ENCODE data around the gene LIN52.

The LIN52 gene

DNA sequence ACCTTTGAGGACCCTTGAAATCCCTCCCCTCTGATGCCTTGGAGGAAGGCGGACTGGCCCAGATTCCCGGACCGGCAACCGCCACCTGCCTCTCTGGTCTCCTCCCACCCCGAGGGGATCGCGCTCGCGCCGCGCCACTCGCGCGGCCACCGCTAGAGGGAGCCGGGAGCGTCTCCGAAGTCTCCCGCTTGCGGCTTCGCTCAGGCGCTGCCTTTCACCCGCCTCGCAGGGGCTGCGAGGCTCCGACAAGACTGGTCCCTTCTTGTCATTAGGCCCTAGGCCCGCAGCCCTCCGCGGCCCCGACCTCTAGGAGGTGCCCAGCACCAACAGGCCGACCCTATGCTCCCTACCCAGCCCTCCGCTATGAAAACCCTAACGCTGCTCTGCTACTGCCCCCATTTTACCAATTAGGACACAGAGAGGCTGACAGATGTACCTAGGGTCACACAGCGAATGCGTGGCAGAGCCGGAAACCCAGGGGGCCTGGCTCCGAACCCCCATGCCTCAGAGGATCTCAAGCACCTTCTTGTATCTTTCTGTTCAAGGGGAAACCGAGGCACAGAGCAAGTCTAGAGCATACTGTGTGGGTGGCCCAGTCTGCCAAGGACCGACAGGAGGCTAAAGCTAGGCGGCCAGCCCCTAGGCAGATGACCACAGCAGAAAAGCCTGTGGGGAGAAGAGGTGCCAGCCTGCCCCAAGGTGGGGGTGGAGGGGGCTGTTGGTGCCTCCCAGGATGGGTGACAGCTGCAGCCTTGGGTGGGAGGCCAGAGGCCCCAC is 133.1 kb downstream of the LIN52 start:
- Histone ChIP-seq H3K36me3 (ENCODE audit: control insufficient read depth, insufficient read depth, low read length, severe bottlenecking) (no peaks in the 10 kb centered on the region), H3K9me3 (ENCODE audit: control insufficient read depth, low read length) (no peaks in the 10 kb centered on the region), H3K27me3 (replicated peaks; ENCODE audit: control insufficient read depth, insufficient read depth, low read length) (peaks cover 43% of the 10 kb centered on the region), H3K9ac (ENCODE audit: low read length) (no peak overlapping the region), H3K4me1 (ENCODE audit: control insufficient read depth, insufficient read depth, low read length) (no peaks in the 10 kb centered on the region), H3K4me3 (ENCODE audit: low read length) (no peak overlapping the region)
- peak; percentile 75 for DNase-seq (ENCODE audit: low read depth)

DNA sequence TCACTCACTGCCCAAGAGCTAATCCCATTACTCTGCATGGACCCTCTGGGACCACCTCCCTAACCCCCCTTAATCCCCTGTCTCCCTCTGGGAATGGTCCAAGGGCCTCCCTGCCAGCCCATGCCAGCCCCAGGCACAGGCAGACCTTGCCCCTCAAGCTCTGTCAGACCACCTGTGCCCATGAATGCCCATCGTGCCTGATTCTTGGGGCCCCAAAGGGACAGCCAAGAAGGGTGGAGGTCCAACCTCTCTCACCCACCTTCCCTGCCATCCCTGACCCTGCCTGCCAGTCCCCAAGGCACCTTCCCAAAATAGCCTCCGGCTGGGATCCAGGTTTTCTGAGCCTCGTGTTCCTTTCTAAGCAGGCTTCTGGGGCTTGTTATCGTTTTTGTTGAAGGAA is 133.7 kb downstream of the LIN52 start:
- Histone ChIP-seq H3K27me3 (replicated peaks; ENCODE audit: control insufficient read depth, insufficient read depth, low read length) (peaks cover 43% of the 10 kb centered on the region), H3K36me3 (ENCODE audit: control insufficient read depth, insufficient read depth, low read length, severe bottlenecking) (no peaks in the 10 kb centered on the region), H3K9ac (ENCODE audit: low read length) (no peak overlapping the region), H3K9me3 (ENCODE audit: control insufficient read depth, low read length) (no peaks in the 10 kb centered on the region), H3K4me3 (ENCODE audit: low read length) (no peak overlapping the region), H3K4me1 (ENCODE audit: control insufficient read depth, insufficient read depth, low read length) (no peaks in the 10 kb centered on the region)
- no peak for DNase-seq (ENCODE audit: low read depth)

DNA sequence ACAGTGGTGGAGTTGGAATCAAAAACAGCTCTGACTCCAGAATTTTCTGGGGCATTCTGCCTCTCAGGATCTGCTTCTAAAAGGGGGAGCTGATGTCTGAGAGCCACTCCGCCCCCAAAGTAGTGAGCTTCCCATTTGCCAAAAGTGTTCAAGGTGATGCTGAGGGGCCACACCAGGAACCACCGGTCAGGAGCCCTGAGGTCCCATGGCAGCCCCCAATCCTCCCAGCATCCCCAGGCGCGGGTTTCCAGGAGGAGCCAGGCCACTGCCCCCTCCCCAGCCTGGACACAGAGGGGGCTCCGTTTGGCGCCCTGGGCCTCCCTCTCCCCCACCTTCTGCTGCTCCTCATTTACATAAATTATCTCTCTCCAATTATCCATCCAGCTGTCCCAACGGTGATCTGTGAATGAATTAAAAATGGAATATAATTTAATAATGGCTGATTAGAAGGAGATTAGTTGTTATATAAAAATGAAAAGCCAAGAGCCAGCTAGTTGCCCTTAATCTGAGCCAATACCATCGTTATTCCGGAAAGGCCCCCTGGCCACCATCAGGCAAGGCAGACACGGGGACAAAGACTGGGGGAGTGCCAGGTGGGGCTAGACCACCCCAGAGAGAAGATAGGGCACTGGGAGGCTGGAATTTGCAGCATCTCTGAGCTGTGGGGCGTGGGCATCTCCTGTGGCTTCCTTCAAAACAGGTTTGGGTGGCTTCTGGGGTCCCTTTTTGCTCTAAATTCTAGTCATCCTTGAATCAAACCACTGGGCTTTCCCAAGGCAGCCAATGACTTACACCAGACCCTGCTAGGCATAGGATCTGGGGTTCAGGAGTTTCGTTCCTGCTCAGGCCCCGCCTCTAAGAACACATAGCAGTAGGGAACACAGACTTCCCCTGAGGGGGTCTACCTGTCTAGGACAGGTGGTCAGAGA is 134.8 kb downstream of the LIN52 start:
- DNase-seq (ENCODE audit: low read depth), result no peak
- H3K9ac ChIP-seq (ENCODE audit: low read length), result no peak overlapping the region
- H3K27me3 ChIP-seq (replicated peaks; ENCODE audit: control insufficient read depth, insufficient read depth, low read length), result peaks cover 45% of the 10 kb centered on the region
- H3K4me1 ChIP-seq (ENCODE audit: control insufficient read depth, insufficient read depth, low read length), result no peaks in the 10 kb centered on the region
- H3K4me3 ChIP-seq (ENCODE audit: low read length), result no peak overlapping the region
- no peaks in the 10 kb centered on the region for H3K9me3 ChIP-seq (ENCODE audit: control insufficient read depth, low read length)
- H3K36me3 ChIP-seq (ENCODE audit: control insufficient read depth, insufficient read depth, low read length, severe bottlenecking), result no peaks in the 10 kb centered on the region

DNA sequence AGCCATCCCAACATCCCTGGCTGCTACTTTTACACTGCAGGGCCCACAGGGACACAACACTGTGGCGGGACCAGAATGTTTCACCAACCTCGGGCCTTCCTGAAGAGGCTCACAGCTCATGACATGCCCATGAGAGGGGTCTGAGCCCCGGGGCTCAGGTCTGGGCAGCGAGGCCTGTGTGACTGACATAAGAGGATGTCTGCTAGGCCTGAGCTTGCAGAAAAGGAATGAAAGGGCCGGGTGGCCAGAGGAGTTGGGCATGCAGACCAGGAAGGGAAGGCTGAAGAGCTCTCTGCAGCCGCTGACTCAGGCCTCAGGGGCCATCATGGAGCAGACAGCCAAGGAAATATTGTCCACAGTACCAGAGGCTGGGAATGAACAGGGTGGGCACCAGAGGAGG is 136.2 kb downstream of the LIN52 start:
- DNase-seq (ENCODE audit: low read depth), result no peak
- H3K4me3 ChIP-seq (ENCODE audit: low read length), result no peak overlapping the region
- H3K27me3 ChIP-seq (replicated peaks; ENCODE audit: control insufficient read depth, insufficient read depth, low read length), result peaks cover 46% of the 10 kb centered on the region
- H3K4me1 ChIP-seq (ENCODE audit: control insufficient read depth, insufficient read depth, low read length), result no peaks in the 10 kb centered on the region
- no peaks in the 10 kb centered on the region for H3K9me3 ChIP-seq (ENCODE audit: control insufficient read depth, low read length)
- no peaks in the 10 kb centered on the region for H3K36me3 ChIP-seq (ENCODE audit: control insufficient read depth, insufficient read depth, low read length, severe bottlenecking)
- H3K9ac ChIP-seq (ENCODE audit: low read length), result no peak overlapping the region

DNA sequence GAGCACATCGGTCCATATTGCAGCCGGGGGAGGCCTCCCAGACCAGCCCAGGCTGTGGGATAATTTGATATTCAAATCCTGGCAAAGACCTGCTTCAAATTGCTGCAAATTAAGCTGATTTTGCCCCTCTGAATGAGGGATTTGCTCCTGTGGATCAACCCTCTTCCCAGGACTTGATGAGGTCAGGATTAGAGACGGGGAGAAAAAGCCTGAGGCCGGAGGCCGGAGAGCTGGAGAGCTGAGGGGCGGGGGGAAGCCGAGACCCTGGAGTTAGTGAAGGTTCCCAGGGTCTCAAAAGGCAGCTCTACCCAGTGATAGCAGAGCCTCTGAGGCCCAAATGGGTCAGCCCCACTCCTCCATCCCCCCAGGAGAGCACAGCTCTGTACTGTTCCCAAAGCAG is 137.0 kb downstream of the LIN52 start:
- peaks cover 47% of the 10 kb centered on the region for H3K27me3 ChIP-seq (replicated peaks; ENCODE audit: control insufficient read depth, insufficient read depth, low read length)
- H3K9ac ChIP-seq (ENCODE audit: low read length), result no peak overlapping the region
- no peaks in the 10 kb centered on the region for H3K36me3 ChIP-seq (ENCODE audit: control insufficient read depth, insufficient read depth, low read length, severe bottlenecking)
- no peaks in the 10 kb centered on the region for H3K9me3 ChIP-seq (ENCODE audit: control insufficient read depth, low read length)
- DNase-seq (ENCODE audit: low read depth), result no peak
- no peaks in the 10 kb centered on the region for H3K4me1 ChIP-seq (ENCODE audit: control insufficient read depth, insufficient read depth, low read length)
- no peak overlapping the region for H3K4me3 ChIP-seq (ENCODE audit: low read length)

DNA sequence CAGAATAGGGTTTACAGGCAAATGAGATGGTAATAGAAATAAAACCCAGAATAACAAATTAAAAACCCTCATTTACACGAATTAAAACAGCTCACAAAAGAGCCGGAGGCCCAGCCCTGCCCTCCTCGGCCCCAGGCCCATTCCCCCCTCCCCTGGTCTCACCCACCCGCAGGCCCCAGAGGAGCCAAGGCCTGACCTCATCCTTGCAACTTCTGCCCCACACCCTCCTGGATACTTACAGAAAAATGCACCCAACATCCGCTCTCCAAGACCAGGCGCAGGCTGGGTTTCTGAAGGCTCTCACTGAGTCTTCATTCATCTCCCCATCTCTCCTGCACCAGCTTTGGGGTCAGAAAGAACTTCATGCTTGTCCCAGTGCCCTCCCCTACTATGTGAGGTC is 138.3 kb downstream of the LIN52 start:
- H3K9ac ChIP-seq (ENCODE audit: low read length), result no peak overlapping the region
- no peaks in the 10 kb centered on the region for H3K36me3 ChIP-seq (ENCODE audit: control insufficient read depth, insufficient read depth, low read length, severe bottlenecking)
- H3K4me1 ChIP-seq (ENCODE audit: control insufficient read depth, insufficient read depth, low read length), result no peaks in the 10 kb centered on the region
- H3K9me3 ChIP-seq (ENCODE audit: control insufficient read depth, low read length), result no peaks in the 10 kb centered on the region
- H3K4me3 ChIP-seq (ENCODE audit: low read length), result no peak overlapping the region
- no peak for DNase-seq (ENCODE audit: low read depth)
- peaks cover 48% of the 10 kb centered on the region for H3K27me3 ChIP-seq (replicated peaks; ENCODE audit: control insufficient read depth, insufficient read depth, low read length)

DNA sequence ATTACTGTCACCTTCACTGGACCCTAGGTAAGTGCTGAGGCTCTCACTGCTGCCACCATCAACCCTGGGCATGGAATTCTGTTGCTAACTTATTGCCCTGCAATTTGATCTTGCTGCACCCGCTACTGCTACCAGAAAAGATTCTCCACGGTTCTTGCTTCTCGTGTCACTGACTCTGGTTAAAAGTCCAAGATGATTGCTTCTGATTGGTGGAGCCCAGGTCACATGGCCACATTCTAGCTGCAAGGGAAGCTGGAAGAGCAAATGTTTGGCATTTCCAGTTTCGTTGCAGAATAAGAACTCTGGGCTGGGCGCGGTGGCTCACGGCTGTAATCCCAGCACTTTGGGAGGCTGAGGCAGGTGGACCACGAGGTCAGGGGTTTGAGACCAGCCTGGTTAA is 147.0 kb downstream of the LIN52 start:
- Histone ChIP-seq H3K27me3 (replicated peaks; ENCODE audit: control insufficient read depth, insufficient read depth, low read length) (peaks cover 60% of the 10 kb centered on the region), H3K4me3 (ENCODE audit: low read length) (no peak overlapping the region), H3K9me3 (ENCODE audit: control insufficient read depth, low read length) (peaks cover 19% of the 10 kb centered on the region), H3K36me3 (ENCODE audit: control insufficient read depth, insufficient read depth, low read length, severe bottlenecking) (no peaks in the 10 kb centered on the region), H3K4me1 (ENCODE audit: control insufficient read depth, insufficient read depth, low read length) (no peaks in the 10 kb centered on the region), H3K9ac (ENCODE audit: low read length) (no peak overlapping the region)
- DNase-seq (ENCODE audit: low read depth), result no peak

DNA sequence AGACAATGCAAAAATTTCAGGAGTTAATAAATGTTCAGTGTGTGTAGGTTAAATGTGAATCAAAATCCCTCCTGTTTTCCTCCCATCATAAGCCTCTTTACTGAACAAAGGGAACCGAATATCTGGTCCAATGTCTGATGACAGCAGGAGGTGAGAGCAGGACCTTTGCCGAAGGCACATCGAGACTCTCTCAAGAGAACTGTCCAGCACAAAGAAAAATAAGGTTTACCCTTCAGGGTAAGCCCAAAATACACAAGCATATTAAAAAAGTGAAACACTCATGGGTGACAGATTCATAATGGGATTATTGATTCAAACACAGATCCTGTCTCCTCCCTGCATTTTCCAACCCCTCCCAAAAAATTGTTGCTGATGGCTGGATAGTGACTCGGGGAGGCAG is 150.3 kb downstream of the LIN52 start:
- no peak for DNase-seq (ENCODE audit: low read depth)
- peaks cover 63% of the 10 kb centered on the region for H3K27me3 ChIP-seq (replicated peaks; ENCODE audit: control insufficient read depth, insufficient read depth, low read length)
- H3K36me3 ChIP-seq (ENCODE audit: control insufficient read depth, insufficient read depth, low read length, severe bottlenecking), result no peaks in the 10 kb centered on the region
- H3K9ac ChIP-seq (ENCODE audit: low read length), result no peak overlapping the region
- peaks cover 19% of the 10 kb centered on the region for H3K9me3 ChIP-seq (ENCODE audit: control insufficient read depth, low read length)
- H3K4me3 ChIP-seq (ENCODE audit: low read length), result no peak overlapping the region
- no peaks in the 10 kb centered on the region for H3K4me1 ChIP-seq (ENCODE audit: control insufficient read depth, insufficient read depth, low read length)

DNA sequence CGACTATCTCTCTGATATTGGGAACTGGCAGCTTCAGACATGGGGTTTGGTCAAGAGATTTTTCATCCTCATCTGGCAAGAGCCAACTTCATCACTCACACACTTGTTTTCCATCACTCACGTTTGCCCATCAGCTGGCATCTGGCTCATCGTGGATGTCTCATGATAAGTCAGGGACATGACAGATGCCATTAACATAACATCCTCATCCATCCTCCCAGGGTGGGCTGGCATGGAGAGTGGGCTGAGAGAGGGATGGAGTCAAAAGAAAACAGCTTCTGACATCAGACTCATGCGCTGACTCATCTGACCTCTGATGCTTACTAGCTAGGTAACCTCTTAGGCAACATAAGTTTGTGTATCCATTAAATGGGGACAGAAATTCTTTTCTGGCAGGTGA is 152.7 kb downstream of the LIN52 start:
- no peaks in the 10 kb centered on the region for H3K36me3 ChIP-seq (ENCODE audit: control insufficient read depth, insufficient read depth, low read length, severe bottlenecking)
- H3K9ac ChIP-seq (ENCODE audit: low read length), result no peak overlapping the region
- H3K4me3 ChIP-seq (ENCODE audit: low read length), result no peak overlapping the region
- peaks cover 75% of the 10 kb centered on the region for H3K27me3 ChIP-seq (replicated peaks; ENCODE audit: control insufficient read depth, insufficient read depth, low read length)
- peaks cover 3% of the 10 kb centered on the region for H3K9me3 ChIP-seq (ENCODE audit: control insufficient read depth, low read length)
- H3K4me1 ChIP-seq (ENCODE audit: control insufficient read depth, insufficient read depth, low read length), result no peaks in the 10 kb centered on the region
- no peak for DNase-seq (ENCODE audit: low read depth)

DNA sequence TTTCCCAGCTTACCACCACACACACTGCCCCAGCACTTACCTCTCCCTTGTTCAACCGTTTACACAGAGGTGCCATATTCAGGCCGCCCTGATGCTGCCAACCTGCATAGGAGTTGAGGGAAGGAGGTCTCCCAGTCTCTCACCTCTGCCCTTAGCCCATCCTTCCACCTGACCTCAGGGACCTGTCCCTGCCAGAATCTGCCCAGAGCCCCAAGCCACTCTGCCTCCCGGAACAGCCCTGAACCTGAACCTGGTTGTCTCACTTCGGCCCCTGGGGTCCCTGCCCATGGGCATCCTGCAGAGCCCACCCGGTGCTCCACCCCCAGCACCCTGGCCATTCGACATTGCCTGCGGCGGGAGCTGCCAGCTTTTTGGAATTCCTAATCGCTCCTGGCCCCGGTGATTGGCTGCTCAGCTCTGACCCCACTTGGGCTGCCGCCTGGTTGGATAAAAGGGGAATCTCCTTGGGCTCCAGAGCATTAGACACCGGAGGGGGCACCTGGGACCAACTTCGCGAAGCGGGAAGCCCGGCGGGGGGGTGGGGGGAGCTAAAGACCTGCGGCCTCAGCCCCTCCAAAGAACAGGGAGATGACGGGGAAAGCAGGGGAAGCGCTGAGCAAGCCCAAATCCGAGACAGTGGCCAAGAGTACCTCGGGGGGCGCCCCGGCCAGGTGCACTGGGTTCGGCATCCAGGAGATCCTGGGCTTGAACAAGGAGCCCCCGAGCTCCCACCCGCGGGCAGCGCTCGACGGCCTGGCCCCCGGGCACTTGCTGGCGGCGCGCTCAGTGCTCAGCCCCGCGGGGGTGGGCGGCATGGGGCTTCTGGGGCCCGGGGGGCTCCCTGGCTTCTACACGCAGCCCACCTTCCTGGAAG is 154.5 kb downstream of the LIN52 start, which contains the start of gene VSX2:
Gene VSX2, plus strand, starts transcription at position 476 of the 874 bp plus-strand sequence. Its CDS starts 113 bp downstream, at position 589.
- Histone ChIP-seq H3K9me3 (ENCODE audit: control insufficient read depth, low read length) (no peaks in the 10 kb centered on the region), H3K27me3 (replicated peaks; ENCODE audit: control insufficient read depth, insufficient read depth, low read length) (peaks cover 88% of the 10 kb centered on the region), H3K4me3 (ENCODE audit: low read length) (no peak within 1 kb of the TSS), H3K36me3 (ENCODE audit: control insufficient read depth, insufficient read depth, low read length, severe bottlenecking) (no peaks in the 10 kb centered on the region), H3K4me1 (ENCODE audit: control insufficient read depth, insufficient read depth, low read length) (no peaks in the 10 kb centered on the region), H3K9ac (ENCODE audit: low read length) (no peak within 1 kb of the TSS)
- no peak for DNase-seq (ENCODE audit: low read depth)

Measured in adipocyte (in vitro differentiated cells).